GM12864 (cell line): ENCODE measurements around the gene SPAAR.

Experiments
- DNase-seq: peaks from one replicate; pipeline ENCODE4 v3.0.0-alpha.2; 2011; ENCODE audit warnings: low read depth
- H3K4me3 ChIP-seq: 2 replicates; pipeline ENCODE4 v1.5.1; 2011; ENCODE audit warnings: mild to moderate bottlenecking, low read depth, low read length, control low read depth
- TF ChIP-seq, protein P1 (sequence below): IDR thresholded peaks from 2 replicates; pipeline ENCODE4 v1.5.1; 2011; ENCODE audit warnings: low read depth, mild to moderate bottlenecking, moderate library complexity, low read length, control low read depth, inconsistent platforms; ENCODE audit errors: missing control alignments

SPAAR gene

GRCh38 chr9:35923927-35924763 lies 14.9 kb downstream of the SPAAR start:
- DNase-seq, result no peak
- no peak overlapping the region for H3K4me3 ChIP-seq
- TF ChIP-seq, protein P1, sequence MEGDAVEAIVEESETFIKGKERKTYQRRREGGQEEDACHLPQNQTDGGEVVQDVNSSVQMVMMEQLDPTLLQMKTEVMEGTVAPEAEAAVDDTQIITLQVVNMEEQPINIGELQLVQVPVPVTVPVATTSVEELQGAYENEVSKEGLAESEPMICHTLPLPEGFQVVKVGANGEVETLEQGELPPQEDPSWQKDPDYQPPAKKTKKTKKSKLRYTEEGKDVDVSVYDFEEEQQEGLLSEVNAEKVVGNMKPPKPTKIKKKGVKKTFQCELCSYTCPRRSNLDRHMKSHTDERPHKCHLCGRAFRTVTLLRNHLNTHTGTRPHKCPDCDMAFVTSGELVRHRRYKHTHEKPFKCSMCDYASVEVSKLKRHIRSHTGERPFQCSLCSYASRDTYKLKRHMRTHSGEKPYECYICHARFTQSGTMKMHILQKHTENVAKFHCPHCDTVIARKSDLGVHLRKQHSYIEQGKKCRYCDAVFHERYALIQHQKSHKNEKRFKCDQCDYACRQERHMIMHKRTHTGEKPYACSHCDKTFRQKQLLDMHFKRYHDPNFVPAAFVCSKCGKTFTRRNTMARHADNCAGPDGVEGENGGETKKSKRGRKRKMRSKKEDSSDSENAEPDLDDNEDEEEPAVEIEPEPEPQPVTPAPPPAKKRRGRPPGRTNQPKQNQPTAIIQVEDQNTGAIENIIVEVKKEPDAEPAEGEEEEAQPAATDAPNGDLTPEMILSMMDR, result no peak

GRCh38 chr9:35928591-35929452 lies 19.5 kb downstream of the SPAAR start:
- no peak overlapping the region for H3K4me3 ChIP-seq
- DNase-seq, result no peak
- TF ChIP-seq, protein P1, result no peak

GRCh38 chr9:35929453-35929718 lies 20.1 kb downstream of the SPAAR start:
- TF ChIP-seq, protein P1, result no peak
- DNase-seq, result no peak
- H3K4me3 ChIP-seq, result no peak overlapping the region

DNA sequence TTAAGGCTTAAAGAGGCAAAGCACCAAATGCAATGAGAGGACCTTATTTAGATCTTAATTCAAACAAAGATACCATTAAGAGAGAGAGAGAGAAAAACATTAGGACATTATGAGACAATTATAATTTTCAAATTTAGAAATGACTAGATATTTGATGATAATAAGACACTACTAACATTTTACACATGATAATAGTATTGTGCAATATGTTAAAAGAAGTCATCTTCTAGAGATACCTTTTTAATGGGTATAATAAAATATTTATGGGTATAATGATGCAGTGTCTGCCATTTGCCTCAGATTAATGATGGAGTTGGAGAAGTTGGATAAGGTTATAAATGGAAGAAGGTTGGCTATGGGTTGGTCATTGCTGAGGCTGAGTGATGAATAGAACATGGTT lies 21.2 kb downstream of the SPAAR start:
- DNase-seq, result no peak
- TF ChIP-seq, protein P1, result no peak
- H3K4me3 ChIP-seq, result no peak overlapping the region

DNA sequence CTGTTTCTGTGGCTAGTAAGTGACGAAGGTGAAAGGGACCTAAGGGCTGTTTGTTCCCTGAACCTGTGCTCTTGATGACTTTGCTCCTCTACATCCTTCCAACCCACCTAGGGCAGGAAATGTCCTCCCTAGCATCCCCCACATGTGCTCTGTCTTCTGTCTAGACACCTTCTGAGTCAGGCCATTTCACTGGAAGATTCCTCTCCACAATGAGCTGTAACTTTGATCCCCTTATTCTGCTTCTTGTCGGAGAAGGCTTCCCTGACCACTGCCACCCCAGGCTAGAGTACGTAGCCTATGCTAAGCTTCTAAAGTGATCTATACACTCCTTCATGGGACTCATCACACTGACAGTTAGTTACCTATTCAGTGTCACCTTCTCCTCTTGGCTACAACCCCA lies 21.7 kb downstream of the SPAAR start:
- H3K4me3 ChIP-seq, result no peak overlapping the region
- no peak for DNase-seq
- TF ChIP-seq, protein P1, result no peak

GRCh38 chr9:35932735-35933134 lies 23.4 kb downstream of the SPAAR start:
- TF ChIP-seq, protein P1, result no peak
- DNase-seq, result no peak
- H3K4me3 ChIP-seq, result no peak overlapping the region
